Muscle of leg (tissue), 11 donors: ENCODE results near the gene DBH. TPM values are rescaled to one million over a fixed set of nuclear protein-coding genes. Genes with fewer than 3 reads are reported as not detected.

Experiments
- DNase-seq: peaks from one replicate; pipeline ENCODE4 v3.0.0; 2013
- H3K27ac ChIP-seq: one replicate; pipeline ENCODE4 v1.5.1; 2013; ENCODE audit warnings: mild to moderate bottlenecking, low read length, control low read depth
- H3K27me3 ChIP-seq: one replicate; pipeline ENCODE4 v1.6.1; 2013; ENCODE audit warnings: low read length; ENCODE audit not compliant: control insufficient read depth, insufficient read depth
- H3K36me3 ChIP-seq: one replicate; pipeline ENCODE4 v1.6.1; 2013; ENCODE audit warnings: low read length; ENCODE audit not compliant: control insufficient read depth, insufficient read depth
- H3K4me1 ChIP-seq: one replicate; pipeline ENCODE4 v1.6.1; 2013; ENCODE audit warnings: low read length; ENCODE audit not compliant: control insufficient read depth, insufficient read depth
- H3K4me3 ChIP-seq: one replicate; pipeline ENCODE4 v1.5.1; 2013; ENCODE audit warnings: low read length, control low read depth
- H3K9me3 ChIP-seq: replicated peaks from 2 replicates; pipeline ENCODE4 v1.6.1; 2013; ENCODE audit warnings: low read depth, low read length; ENCODE audit not compliant: control insufficient read depth
- WGBS: methylation state at CpG from one replicate; pipeline ENCODE4 v1.1.5; 2013; ENCODE audit warnings: missing lambda C conversion rate; ENCODE audit not compliant: insufficient coverage; 5-methylcytosine and 5-hydroxymethylcytosine counted together
- polyA plus RNA-seq, 8 donors: library from polyadenylated mRNA; unstranded; fragments of 120-200 nt; gene quantifications; one replicate each; pipeline versions ENCODE4 v1.2.1 to v1.2.3, GENCODE V29; 2013; ENCODE audit warnings: inconsistent platforms in 1 of 8, low replicate concordance in 1 of 8; ENCODE audit not compliant: insufficient read length in 8 of 8, insufficient read depth in 1 of 8
- total RNA-seq: library from RNA; stranded (reverse); fragments of 120-200 nt; gene quantifications from one replicate; pipeline ENCODE4 v1.2.4, GENCODE V29; 2013

Gene DBH
- total and polyA plus RNA-seq, 9 donors: 0.48 to 0.87 (median 0.64) TPM; not detected in 1

GRCh38 chr9:133634081-133634691 lies 2.0 kb upstream of the DBH start:
- WGBS: 20% methylated on average over 21 of the region's 24 CpGs
- peaks cover 32% of the 10 kb centered on the region for H3K4me1 ChIP-seq
- no peaks in the 10 kb centered on the region for H3K9me3 ChIP-seq
- DNase-seq: no peak
- no peaks in the 10 kb centered on the region for H3K36me3 ChIP-seq
- no peak overlapping the region for H3K27ac ChIP-seq
- H3K27me3 ChIP-seq: peaks cover 24% of the 10 kb centered on the region
- no peak overlapping the region for H3K4me3 ChIP-seq

DNA sequence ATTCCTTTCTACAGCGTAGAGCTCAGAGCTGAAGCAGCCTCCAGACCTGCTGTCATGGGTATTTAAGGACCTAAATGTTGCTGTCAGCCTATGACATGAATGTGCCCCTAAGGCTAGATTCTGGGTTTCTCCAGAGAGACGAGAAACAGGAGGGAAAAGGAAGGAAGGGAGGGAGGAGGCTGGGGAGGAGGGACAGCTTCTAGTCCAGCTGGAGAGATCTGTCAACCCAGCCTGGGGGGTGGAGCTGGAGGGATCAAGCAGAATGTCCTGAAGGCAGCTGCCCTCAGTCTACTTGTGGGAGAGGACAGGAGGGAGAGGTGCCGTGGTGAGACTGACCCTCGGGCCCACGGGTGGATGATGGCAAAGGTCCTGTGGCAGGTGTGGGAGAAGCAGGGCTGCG lies 1.1 kb upstream of the DBH start:
- Histone ChIP-seq H3K9me3 (no peaks in the 10 kb centered on the region), H3K4me1 (peaks cover 32% of the 10 kb centered on the region), H3K36me3 (no peaks in the 10 kb centered on the region), H3K4me3 (no peak overlapping the region), H3K27me3 (peaks cover 27% of the 10 kb centered on the region), H3K27ac (no peak overlapping the region)
- no peak for DNase-seq
- 67% methylated on average over 5 of the region's 6 CpGs for WGBS

DNA sequence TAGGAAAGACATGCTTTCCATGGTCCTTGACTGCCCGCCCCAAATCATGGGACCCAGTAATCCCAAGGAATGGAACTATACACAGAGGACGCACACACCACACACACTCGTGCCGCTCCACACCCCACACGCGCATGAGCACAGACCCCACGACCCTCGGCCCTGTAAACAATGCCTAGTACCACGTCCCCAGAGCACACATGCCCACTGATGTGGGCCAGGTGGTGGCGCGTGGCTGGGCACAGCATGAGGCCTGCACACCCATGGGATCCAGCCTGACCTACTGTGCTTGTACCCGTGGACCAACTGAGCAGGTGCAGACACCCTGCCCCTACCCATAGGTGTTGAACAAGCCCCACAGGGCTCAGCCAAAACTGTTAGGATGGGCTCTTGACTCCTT lies 739 bp downstream of the DBH start:
- Histone ChIP-seq H3K27ac (no peak overlapping the region), H3K36me3 (no peaks in the 10 kb centered on the region), H3K4me3 (no peak overlapping the region), H3K27me3 (peaks cover 27% of the 10 kb centered on the region), H3K4me1 (peaks cover 34% of the 10 kb centered on the region), H3K9me3 (no peaks in the 10 kb centered on the region)
- DNase-seq: no peak
- 90% methylated on average over 8 of the region's 12 CpGs for WGBS

DNA sequence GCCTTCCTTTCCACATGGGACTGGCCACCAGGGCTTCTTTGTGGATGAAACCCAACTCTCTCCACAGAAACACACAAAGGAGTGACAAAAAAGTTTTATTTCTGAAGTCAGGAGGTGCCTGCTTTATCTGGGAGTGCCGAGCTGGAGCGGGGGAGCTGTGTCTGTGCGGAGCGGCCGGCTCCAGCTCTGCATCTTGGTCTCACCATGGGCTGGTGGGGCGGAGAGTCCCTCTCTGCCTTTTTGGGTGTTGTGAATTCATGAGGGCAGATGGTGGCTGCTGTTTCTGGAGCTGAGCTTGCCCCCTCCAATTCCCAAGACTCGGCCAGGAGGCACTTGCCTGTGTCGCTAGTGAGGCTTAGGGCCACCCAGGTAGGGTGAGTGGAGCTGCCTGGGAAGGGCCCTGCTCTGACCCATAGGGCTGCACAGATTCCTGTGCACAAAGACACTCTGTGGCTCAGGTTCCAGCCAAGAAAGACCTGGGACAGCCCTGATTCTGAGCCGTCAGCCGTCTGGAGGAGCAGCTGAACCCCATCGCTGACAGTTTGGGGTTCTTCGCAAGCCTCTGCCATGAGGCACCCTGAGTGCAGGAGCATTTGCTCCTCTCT lies 1.4 kb downstream of the DBH start:
- H3K27me3 ChIP-seq: peaks cover 29% of the 10 kb centered on the region
- whole genome bisulfite sequencing: 39% methylated on average over 11 of the region's 12 CpGs

GRCh38 chr9:133638076-133638475 lies 1.9 kb downstream of the DBH start:
- Histone ChIP-seq H3K4me3 (no peak overlapping the region), H3K9me3 (no peaks in the 10 kb centered on the region), H3K4me1 (peaks cover 34% of the 10 kb centered on the region), H3K27me3 (peaks cover 27% of the 10 kb centered on the region), H3K27ac (no peak overlapping the region), H3K36me3 (no peaks in the 10 kb centered on the region)
- 33% methylated on average over 5 of the region's 8 CpGs for WGBS
- DNase-seq: no peak

More for the DNA sequence above, 1.4 kb downstream of the DBH start:
- Histone ChIP-seq H3K4me1 (peaks cover 34% of the 10 kb centered on the region), H3K27ac (no peak overlapping the region), H3K4me3 (no peak overlapping the region), H3K36me3 (no peaks in the 10 kb centered on the region), H3K9me3 (no peaks in the 10 kb centered on the region)
- DNase-seq: no peak

DNA sequence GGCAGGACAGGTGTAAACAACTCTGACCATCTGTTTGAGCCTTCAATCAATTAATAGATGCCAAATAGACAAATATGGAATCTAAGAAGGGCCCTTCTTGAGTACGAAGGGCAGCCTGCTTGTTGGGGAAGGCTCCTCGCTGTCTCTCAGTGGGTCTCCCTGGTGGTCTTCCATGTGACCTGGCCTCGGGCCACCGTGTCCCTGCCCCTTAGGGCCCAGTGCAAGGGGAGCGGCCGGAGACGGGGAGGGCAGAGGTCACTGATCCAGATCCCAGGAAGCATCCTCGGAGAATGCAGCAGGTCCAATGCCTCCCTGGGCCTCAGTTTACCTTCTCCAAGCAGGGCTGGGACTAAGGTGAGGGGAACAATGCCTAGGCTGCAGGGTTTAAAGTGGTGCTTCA lies 2.5 kb downstream of the DBH start:
- whole genome bisulfite sequencing: 86% methylated on average over 7 of the region's 8 CpGs
- Histone ChIP-seq H3K4me3 (no peak overlapping the region), H3K27me3 (peaks cover 26% of the 10 kb centered on the region), H3K36me3 (no peaks in the 10 kb centered on the region), H3K4me1 (peaks cover 28% of the 10 kb centered on the region), H3K27ac (no peak overlapping the region), H3K9me3 (no peaks in the 10 kb centered on the region)
- no peak for DNase-seq

DNA sequence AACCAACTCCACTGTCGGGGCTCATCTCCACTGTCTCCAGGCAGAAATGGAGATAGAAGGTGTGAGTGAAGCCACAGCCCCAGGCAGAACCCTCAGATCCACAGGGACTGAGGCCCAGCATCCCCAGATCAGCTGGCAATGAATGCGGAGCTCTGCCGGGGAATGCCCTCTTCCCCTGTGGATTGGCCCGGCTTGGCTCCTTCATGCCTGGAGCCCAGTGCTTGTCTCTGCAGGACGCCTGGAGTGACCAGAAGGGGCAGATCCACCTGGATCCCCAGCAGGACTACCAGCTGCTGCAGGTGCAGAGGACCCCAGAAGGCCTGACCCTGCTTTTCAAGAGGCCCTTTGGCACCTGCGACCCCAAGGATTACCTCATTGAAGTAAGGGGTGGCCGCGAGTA lies 3.5 kb downstream of the DBH start:
- WGBS: 87% methylated on average over 8 of the region's 8 CpGs
- H3K27me3 ChIP-seq: peaks cover 26% of the 10 kb centered on the region

GRCh38 chr9:133640160-133640559 lies 4.0 kb downstream of the DBH start:
- DNase-seq: no peak
- 85% methylated on average over 7 of the region's 7 CpGs for WGBS
- no peak overlapping the region for H3K27ac ChIP-seq
- no peaks in the 10 kb centered on the region for H3K9me3 ChIP-seq
- H3K4me3 ChIP-seq: no peak overlapping the region
- H3K4me1 ChIP-seq: peaks cover 14% of the 10 kb centered on the region
- no peaks in the 10 kb centered on the region for H3K36me3 ChIP-seq
- peaks cover 22% of the 10 kb centered on the region for H3K27me3 ChIP-seq

More for the DNA sequence above, 3.5 kb downstream of the DBH start:
- DNase-seq: no peak
- no peaks in the 10 kb centered on the region for H3K9me3 ChIP-seq
- H3K36me3 ChIP-seq: no peaks in the 10 kb centered on the region
- no peak overlapping the region for H3K27ac ChIP-seq
- H3K4me3 ChIP-seq: no peak overlapping the region
- peaks cover 19% of the 10 kb centered on the region for H3K4me1 ChIP-seq

DNA sequence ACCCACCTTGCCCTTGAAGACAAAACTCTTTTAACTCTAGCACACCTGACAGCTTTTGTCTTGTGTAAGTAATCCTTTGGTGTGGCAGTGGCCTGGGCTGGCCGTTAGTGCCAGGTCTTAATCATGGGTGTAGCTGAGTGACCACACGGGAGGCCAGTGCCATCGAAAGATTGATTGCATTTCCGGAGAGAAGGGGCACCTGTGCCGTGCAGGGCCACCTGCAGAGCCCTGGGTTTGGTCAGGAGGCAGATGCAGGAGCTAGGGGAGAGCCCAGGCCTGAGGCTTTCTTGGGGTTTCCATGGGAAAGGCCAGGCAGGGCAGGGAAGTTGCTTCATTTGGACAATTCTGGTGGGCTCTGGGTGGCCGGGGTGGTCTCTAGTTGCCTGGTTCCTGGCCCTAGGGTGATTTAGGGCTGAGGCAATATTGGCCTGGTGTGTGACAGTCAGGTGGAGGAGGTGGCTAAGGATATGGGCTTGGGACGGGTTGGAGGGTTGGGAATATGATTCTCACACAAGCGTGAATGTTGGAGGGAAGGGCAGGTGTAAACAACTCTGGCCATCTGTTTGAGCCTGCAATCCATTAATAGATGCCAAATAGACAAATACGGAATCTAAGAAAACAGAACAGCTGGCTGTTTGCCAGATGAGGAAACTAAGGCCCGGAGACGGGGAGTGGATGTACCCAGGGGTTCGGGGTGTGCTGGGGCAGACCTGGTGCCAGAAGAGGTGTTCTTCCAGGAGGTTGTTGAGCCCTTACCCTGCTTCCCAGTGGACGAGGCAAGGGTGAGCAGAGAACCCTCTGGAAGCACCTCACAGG lies 4.6 kb downstream of the DBH start:
- WGBS: 69% methylated on average over 12 of the region's 13 CpGs
- Histone ChIP-seq H3K4me1 (peaks cover 9% of the 10 kb centered on the region), H3K36me3 (no peaks in the 10 kb centered on the region), H3K27me3 (peaks cover 21% of the 10 kb centered on the region), H3K9me3 (no peaks in the 10 kb centered on the region), H3K27ac (no peak overlapping the region), H3K4me3 (no peak overlapping the region)
- DNase-seq: no peak

- no peak overlapping the region for H3K4me3 ChIP-seq
- H3K9me3 ChIP-seq: no peaks in the 10 kb centered on the region
- H3K27me3 ChIP-seq: peaks cover 21% of the 10 kb centered on the region
- peaks cover 9% of the 10 kb centered on the region for H3K4me1 ChIP-seq
- 73% methylated on average over 7 of the region's 7 CpGs for WGBS
- DNase-seq: no peak
- no peaks in the 10 kb centered on the region for H3K36me3 ChIP-seq
- no peak overlapping the region for H3K27ac ChIP-seq
These were observed 5.2 kb downstream of the DBH start for GRCh38 chr9:133641396-133641655.
